ENCODE results near the gene RNF43. TPM values are rescaled to one million over a fixed set of nuclear protein-coding genes. Genes with fewer than 3 reads are reported as not detected.

The RNF43 gene
- total and polyA plus RNA-seq, 2 of the 13 experiments (the other 11 are each of a cell fraction or from before 2014, with no cell fraction given), result 31.0 to 53.4 TPM

GRCh38 chr17:58412961-58413586 lies 4.3 kb downstream of the RNF43 start (continued):
- TF ChIP-seq USF2 (IDR thresholded peaks at IDR 0.05; ENCODE audit: low read depth, low read length) (no peak), USF2 (CRISPR knock-in tag; IDR thresholded peaks at IDR 0.05; ENCODE audit: borderline replicate concordance) (no peak), PRPF4 (IDR thresholded peaks at IDR 0.05; ENCODE audit: low read depth, low read length, poor library complexity, severe bottlenecking) (no peak), ZFP36 (IDR thresholded peaks at IDR 0.05; ENCODE audit: borderline replicate concordance, low read depth, low read length, partially characterized antibody) (no peak), TBL1XR1 (IDR thresholded peaks at IDR 0.05; ENCODE audit: borderline replicate concordance, low read length, partially characterized antibody) (no peak), ZNF143 (CRISPR knock-in tag; IDR thresholded peaks at IDR 0.05) (no peak), CEBPZ (IDR thresholded peaks at IDR 0.05; ENCODE audit: low read length) (no peak), ZNF318 (CRISPR knock-in tag; IDR thresholded peaks at IDR 0.05) (no peak), ZBTB4 (CRISPR knock-in tag; IDR thresholded peaks at IDR 0.05; ENCODE audit: borderline replicate concordance) (no peak), POGZ (CRISPR knock-in tag; IDR thresholded peaks at IDR 0.05) (no peak), MTF1 (CRISPR knock-in tag; IDR thresholded peaks at IDR 0.05) (no peak)
